SH-SY5Y (cell line): ENCODE measurements around the gene GBX1.

Experiments used
- GATA2 ChIP-seq: IDR thresholded peaks from 2 replicates; pipeline ENCODE4 v1.6.1; 2011; ENCODE audit warnings: mild to moderate bottlenecking, low read depth, low read length
- GATA3 ChIP-seq: IDR thresholded peaks from 2 replicates; pipeline ENCODE4 v1.6.1; 2011; ENCODE audit warnings: low read depth, mild to moderate bottlenecking, low read length, moderate library complexity

GRCh38 chr7:151126491-151127137 is 40.9 kb downstream of the GBX1 start:
- TF ChIP-seq GATA2 (no peak), GATA3 (no peak)
